HG03159 (cell line): ENCODE results near the gene RABAC1.
A peak's percentile ranks its signal among the peaks of the same experiment; 100 is the strongest.
"Not testable (repeated sequence)": the region's sequence is repeated elsewhere in the genome, so short reads cannot be mapped to it uniquely, and the experiment has no call there.

Experiments
- ATAC-seq: cut with Tn5 transposase; IDR thresholded peaks from one replicate; pipeline ENCODE4 v1.9.1; 2021; ENCODE audit warnings: mild to moderate bottlenecking, moderate library complexity; ENCODE audit not compliant: unreplicated experiment

The RABAC1 gene

DNA sequence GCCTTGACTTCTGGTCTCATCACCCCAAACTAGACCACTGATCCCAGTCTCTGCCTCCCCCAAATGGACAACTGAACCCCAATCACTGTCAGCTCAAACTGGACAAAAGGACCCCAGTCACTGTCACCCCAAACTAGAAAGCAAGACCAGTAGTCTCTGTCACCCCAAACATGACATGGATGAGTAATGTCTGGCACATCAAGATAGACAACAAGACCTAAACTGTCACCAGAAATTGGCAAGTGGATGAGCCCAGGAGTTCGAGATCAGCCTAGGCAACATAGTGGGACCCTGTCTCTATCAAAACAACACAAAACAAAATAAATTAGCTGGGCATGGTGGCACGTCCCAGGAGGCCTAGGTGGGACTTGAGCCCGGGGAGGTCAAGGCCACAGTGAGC is 12.0 kb downstream of the RABAC1 start:
- ATAC-seq = no peak

DNA sequence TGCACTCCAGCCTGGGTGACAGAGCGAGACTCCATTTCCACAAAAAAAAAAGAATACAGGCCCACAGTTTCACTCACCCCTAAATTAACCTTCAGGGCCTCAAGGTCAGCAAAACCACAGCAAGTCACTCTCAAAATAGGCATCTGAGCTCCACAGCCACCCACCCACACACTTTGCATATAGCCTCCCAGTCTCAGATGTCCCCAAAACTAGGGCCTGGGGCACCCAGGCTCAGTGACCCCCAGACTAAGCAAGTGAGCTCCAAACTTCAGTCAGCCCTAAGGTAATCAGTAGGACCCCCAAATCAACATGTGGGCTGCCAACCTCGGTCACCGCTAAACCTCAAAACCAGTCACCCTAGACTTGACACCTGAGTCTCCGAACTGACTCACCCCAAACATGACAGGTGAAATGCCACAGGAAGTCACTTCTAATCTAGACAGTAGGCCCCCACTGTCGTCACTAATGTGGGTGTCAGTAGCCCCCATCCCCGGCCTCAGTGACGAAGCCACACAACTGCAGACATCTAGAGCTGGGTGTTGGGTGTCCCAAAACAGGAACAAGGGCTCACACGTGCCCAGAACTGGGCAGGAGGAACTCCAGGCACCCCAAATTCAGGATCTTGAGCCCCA is 13.9 kb downstream of the RABAC1 start:
- peak; percentile 76 for ATAC-seq

DNA sequence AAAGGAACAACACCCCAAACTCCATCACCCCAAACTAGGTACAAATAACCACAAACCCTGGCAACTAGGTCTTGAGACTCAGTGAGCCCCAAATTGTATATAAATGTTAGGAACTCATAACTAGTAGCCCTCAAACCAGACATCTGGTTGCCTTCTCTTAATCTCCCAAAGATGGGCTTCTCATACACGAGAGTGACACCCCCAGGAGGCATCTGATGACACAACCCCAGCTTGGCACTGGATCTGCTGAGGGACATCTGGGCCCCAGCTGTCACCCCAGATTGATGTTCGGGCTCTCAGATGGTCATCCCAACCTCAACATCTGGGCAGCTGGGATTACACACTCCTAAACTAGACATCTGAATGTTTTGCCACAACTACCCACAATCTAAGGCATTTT is 14.8 kb downstream of the RABAC1 start:
- ATAC-seq = no peak

DNA sequence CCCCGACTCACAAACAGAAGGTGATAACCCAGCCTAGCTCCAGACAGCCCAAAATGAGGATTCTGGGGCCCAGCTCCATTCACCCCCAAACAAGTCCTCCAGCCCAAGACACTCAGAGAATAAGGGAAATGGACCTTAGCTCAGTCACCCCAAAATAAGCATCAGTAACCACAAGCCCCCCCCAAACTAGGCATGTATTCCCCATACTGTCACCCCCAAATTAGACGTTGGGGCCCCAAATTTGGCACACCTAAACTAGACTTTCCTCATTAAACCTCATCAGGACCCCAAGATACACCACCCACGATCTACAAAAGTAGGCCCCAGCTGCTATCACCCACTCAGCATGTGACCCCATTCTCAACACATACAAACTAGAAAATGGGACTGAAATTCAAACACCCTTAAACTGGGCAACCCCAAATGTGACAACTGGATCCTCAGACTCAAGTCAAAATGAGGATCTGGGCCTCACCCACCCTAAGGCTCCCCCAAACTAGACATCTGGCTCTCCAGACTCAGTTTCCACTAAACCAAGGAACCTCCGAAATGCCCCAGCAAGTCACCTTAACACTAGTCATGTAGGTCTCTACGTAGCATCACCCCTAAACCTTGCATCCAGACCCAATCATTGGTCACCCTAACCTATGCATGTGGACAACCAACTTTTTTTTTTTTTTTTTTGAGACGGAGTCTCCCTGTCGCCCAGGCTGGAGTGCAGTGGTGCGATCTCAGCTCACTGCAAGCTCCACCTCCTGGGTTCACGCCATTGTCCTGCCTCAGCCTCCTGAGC is 17.5 kb downstream of the RABAC1 start:
- ATAC-seq = no peak

DNA sequence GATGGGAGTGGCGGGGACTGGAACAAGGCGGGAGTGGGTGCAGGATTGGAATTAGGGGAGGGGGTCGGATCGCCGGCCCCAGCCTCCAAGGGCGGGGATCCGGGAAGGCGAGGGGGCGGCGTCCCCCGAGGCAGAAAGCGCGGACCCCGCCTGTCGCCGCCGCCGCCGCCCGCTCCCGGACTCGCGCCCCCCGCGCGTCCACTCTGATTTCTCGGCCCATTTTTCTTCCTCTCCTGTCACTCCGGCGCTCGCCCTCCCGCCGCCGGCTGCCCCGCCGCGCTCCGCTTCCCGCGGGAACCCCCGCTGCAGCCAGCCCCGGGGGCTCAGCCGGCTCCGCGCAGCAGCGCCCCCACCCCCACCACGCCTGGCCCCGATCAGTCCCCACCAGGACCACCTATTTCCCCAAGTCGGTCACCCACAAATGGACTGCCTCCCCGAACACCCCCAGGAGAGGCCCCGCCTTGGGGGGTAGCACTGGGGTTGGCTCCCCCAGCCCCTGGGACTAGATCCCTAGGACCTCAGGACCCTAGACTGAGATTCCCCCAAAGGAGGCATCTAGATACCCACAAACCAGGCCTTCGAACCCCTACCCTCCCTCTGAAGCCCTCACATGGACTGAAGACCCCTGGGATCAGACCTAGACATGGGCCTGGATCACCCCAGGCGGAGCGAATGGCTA is 18.3 kb downstream of the RABAC1 start:
- ATAC-seq = no peak

DNA sequence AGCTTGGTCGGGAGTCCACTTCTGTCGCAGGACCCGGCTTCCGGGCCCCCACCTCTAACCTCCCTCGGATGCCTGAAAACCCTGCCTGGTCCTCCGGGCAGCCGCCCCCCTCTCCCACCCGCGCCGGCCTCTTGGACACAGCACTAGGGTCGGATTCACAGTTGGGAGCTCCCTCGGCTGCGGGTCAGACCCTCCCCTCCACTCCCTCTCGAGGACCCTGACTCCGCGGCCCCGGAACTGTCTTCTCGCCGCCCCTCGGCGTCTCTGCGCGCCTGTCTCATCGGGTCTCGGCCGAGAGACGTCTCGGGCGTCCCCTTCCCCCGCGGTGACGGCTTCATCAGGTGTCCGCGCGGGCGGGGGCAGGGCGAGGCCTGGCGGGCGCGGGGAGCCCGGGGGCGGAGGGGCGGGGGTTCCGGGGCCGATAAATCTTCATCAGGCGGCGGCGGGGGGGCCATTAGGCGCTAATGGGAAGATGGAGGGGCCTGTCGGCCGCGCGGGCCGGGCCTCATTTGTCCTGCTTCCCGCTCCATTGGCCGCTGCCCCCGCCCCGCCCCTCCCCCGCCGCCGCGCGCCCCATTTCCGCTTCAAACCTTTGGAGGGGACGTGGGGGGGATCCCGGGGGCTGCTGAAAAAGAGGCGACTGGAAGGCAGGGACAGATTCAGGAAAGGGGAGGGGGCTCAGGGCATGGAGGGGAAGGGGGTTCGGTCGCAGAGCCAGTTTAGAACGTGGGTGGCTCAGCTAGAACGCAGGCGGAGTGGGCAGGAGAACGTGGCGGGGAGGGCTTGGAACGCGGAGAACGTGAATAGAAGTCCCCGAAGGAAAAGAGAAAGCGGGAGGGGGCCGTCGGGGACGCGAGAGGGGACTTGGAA is 19.0 kb downstream of the RABAC1 start:
- no peak for ATAC-seq

DNA sequence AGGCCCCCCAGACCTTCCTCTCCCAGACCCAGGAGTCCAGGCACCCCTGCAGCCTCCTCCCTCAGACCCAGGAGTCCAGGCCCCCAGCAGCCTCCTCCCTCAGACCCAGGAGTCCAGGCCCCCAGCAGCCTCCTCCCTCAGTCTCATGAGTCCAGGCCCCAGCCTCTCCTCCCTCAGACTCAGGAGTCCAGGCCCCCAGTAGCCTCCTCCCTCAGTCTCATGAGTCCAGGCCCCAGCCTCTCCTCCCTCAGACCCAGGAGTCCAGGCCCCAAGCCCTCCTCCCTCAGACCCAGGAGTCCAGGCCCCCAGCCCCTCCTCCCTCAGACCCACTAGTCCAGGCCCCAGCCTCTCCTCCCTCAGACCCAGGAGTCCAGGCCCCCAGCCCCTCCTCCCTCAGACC is 19.9 kb downstream of the RABAC1 start:
- not testable (repeated sequence) for ATAC-seq

DNA sequence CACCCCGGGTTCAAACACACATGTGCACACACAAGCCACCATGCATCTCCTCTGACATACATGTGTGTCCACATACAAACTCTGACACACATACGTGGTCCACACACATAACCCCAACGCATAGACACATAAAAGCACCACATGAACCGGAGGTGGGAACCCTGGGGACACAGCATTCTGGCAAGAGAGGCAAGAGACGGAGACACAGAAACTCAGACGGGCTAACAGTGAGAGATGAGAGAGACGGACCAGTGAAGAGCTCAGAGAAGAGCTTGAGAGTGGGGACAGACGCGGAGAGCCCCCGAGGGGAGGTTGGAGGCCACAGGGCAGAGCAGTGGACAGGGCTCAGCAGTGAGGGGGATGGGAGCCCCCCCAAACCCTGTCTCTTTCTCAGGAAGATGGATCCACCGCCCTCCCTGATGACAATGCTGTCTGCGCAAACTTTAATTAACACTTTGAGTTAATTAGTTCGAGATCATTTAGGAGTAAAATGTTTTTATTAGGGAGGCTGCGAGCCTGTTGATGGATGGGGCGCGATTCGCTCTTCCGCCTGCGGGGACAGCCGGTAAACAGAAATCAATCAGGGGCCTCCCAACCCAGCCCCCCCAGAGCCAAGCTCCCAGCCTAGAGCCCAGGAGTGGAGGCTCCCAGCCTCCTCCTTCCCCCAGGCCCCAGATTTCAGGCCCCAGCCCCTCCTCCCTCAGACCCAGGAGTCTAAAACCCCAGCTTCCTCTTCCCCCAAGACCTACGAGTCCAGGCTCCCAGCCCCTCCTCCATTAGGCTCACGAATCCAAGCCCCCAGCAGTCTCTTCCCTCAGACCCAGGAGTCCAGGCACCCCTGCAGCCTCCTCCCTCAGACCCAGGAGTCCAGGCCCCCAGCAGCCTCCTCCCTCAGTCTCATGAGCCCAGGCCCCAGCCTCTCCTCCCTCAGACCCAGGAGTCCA is 21.3 kb downstream of the RABAC1 start:
- no peak for ATAC-seq

DNA sequence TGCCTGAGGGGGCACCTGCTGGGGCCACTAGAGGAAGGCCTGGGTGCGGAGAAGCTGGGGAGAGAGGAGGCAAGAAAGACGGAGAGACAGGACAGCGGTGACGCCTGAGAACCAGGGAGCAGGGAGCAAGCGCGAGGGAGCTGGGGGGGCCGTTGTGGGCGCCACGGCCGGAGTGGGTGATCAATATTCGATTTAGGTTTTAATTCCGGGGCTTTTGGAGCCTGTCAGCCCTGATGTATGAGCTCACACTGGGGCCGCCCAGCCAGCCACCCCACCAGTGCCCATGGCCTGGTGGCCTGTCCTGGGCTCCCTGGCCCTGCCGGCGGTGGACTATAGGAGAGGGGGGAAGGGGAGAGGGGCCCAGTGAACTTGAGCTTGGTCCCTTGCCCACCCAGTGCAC is 22.2 kb downstream of the RABAC1 start:
- ATAC-seq = no peak

DNA sequence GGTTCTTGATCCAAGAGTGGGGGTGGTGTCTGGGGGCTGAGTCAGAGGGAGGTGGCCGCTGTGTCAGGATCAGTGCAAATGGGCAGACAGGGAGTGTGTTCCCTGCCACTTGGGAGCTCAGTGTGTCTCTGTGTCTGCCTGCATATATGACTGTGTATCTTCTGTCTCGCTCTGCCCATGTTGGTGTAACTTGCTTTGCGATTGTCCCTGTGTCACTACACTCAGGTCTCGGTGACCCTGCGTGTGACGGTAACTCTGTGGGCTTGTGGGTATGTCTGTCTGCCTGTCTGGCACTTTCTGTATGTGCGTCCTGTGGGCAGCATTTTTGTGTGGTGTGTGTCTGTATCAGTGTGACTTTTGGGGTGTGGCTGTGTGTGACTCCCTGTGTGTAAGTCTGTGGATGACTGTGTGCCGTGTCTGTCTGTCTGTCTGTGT is 22.7 kb downstream of the RABAC1 start:
- no peak for ATAC-seq

DNA sequence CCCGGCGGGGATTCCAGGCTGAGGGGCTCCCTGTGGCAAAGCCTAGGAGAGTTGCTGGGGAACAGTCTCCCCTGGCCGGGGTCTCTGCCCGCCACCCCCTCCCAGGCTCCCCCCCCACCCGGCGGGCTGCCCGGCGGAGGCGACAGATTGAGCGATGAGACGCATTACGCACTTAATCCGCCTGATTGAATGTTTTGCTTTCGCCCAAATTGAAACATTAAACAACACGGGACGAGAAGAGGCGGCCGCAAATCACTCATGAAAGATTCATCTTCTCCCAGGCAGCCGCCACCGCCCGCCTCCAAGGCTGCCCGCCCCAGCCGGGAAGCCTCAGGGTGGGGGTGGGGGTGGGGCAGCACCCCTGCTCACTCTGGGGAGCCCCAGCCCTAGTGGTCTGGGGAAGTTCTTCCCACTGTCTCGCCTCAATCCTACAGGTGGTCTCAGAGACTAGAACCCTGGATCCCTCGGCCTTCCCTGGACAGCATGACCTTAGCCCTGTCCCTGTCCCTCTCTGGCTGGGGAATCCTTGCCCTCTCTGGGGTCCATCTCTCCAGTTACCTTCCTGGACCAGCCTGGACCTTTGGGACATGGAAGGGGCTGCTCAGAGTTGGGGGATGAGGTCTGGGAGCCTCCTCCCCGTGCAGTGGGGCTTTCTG is 23.2 kb downstream of the RABAC1 start:
- no peak for ATAC-seq

DNA sequence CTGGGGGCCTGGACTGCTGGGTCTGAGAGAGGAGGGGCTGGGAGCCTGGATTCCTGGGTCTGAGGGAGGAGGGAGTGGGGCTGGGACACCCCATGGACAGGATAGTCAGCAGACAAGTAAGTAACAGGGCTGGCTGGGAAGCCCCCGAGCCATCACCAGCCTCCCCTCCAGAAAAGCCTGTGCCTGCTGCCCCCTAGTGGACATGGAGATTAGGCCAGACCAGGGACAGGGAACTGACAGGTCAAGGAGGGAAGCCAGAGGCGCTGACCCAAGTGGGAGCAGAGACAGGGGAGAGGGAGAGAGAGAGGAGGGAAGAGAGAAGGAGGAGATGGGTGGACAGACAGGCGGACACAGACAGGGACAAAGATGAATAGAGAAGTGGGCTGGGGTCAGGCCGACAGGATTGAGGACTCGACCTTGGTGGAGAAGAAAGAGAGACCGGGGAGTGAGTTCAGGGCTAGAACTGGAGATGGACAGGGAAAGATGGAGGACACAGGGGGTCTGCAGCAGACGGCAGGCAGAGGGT is 24.2 kb downstream of the RABAC1 start:
- ATAC-seq = no peak

DNA sequence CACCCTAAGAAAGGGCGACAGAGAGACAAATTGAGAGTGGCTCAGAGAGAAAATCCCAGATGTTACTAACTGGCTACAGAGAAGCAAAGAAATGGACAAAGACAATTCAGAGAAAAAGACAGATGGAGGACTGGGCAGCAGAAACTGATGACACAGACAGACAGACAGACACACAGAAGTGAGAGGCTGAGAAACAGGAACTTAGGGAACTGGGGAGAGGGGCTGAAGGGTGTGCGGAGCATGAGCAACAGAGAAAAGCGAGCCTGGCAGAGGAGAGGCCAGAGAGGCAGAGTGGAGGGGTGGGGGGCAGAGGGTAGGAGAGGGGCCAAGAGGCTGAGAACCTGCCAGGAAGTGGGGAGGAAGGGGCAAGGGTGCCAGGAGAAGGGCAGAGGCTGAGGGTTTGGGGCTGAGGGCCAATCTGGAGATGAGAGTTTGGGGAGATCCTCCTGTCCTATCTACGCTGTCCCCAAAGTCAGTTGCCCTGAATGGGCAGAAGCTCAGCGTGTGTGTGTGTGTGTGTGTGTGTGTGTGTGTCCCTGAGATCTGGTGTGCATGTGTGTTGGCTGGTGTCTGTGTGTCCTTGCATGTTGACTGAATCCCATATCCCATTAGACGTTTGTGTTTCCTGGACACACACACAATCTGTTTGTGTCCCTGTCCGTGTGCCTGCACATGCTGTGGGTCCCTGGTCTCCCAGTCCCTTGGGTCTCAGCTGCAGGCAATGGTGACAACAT is 25.3 kb downstream of the RABAC1 start:
- no peak for ATAC-seq

DNA sequence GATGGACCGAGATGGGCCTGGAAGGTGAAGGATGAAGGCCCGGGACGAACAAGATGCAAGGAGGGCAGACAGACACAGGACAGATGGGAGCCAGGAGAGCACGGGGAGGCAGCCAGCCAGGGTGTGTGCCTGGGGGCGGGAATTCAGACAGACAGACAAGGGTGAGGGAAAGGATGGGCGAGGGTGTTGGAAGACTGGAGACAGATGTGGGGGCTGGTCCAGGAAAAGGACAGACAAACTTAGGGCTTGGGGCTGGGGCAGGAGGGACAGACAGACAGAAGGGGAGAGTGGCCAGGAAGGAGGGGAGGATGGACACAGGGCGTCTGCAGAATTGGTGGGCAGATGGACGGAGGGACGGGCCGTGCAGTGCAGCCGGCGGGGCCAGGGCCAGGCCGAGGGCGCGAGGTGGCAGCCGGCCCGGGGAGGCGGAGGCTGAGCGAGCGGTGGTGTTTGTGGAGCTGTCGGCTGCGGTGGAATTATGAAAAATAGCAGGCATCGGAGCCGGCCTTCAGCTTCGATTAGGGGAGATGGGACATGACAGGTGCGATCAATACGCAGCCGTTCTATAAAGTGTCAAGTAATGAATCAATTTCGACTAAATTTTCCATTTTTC is 26.3 kb downstream of the RABAC1 start:
- no peak for ATAC-seq

DNA sequence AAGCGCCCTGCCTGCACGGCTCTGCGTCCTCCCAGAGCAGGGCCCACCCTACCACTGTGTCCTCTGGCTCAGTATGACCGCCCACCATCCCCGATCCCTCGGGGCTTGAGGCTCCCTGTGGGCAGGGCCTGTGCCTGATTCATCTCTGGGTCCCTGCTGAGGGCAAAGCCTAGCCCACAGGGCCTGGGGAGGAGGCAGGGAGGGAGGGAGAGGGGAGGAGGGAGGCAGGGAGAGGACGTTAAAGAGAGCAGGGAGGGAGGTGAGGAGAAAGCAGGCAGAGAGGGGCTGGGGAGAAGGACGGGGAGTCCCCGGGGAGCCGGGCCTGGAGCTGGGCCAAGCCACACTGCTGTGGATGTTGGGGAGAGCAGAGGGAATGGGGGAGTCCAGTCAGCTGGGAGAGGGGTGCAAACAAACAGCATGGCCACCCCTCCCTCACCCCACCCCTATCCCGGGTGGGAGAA is 26.8 kb downstream of the RABAC1 start:
- no peak for ATAC-seq

DNA sequence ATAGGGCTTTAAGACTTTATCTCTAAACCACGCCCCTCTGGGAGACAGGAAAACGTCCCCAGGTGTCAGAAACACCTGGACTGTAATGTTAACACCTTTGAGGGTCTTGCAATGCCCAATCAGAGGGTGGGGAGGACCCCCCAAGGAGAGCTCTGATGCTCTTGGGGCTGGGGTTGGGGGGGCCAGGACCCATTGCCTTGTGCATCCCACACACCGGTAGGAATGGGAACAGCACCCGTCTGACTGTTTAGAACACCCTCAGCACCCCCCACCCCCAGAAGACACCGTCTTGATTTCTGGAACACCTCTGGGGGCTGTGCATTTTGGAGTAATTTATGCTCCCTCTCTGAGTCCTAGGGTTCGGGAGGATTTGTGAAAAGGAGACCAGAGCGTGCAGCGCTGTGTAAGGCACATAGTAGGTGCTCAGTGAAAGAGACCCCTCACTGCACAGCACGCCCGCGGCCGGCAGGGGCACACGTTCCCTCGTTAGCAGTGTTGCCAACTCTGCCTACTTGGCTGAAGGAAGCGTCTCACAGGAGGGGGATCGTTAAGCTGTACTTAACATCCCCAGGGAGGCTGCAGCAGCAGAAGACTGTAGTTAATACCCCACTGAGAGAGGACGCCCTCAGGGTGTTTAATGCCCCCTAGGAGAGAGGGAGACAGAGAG is 28.1 kb downstream of the RABAC1 start:
- ATAC-seq = no peak

DNA sequence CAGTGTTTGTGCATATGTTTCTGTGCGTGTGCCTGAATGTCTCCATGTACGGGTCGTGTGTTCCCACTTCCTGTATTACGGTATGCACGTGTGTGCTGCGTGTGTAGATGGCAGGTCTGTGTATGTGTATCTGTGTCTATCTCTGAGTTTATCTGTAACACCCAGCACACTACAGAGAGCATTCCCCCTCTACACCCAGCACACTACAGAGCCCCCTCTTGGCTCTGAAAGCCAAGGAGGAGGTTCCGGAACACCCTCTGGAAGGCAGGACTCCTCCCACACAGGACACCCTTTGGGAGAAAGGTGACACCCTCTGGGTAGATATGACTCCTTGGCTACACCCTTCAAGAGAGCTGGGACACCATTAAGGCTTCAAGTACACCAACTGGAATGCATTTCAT is 28.8 kb downstream of the RABAC1 start:
- ATAC-seq = no peak
